HEK293 (cell line): ENCODE results near the gene SHISA5.
"Not testable (repeated sequence)": the region's sequence is repeated elsewhere in the genome, so short reads cannot be mapped to it uniquely, and the experiment has no call there.

Experiments
- BCL11A ChIP-seq: fragments of 450-650 bp; formaldehyde crosslinking; IDR thresholded peaks from 2 replicates; pipeline ENCODE4 v1.5.1; 2016; ENCODE audit warnings: low read depth, missing biosample characterization, missing genetic modification characterization
- CTCF ChIP-seq: fragments of 450-650 bp; formaldehyde crosslinking; IDR thresholded peaks from 2 replicates; pipeline ENCODE4 v1.5.1; 2016; ENCODE audit warnings: missing biosample characterization, missing genetic modification characterization
- KLF8 ChIP-seq: fragments of 450-650 bp; formaldehyde crosslinking; IDR thresholded peaks from 2 replicates; pipeline ENCODE4 v1.5.1; 2016; ENCODE audit warnings: missing biosample characterization, missing genetic modification characterization
- SALL2 ChIP-seq: fragments of 450-650 bp; formaldehyde crosslinking; IDR thresholded peaks from 2 replicates; pipeline ENCODE4 v1.5.0; 2017; ENCODE audit warnings: missing biosample characterization, mild to moderate bottlenecking, missing genetic modification characterization, borderline replicate concordance
- ZNF184 ChIP-seq: fragments of 450-650 bp; IDR thresholded peaks from 2 replicates; pipeline ENCODE4 v1.5.1; 2018; ENCODE audit warnings: missing biosample characterization, mild to moderate bottlenecking, missing genetic modification characterization
- ZNF214 ChIP-seq: fragments of 450-650 bp; formaldehyde crosslinking; IDR thresholded peaks from 2 replicates; pipeline ENCODE4 v1.5.1; 2017; ENCODE audit warnings: missing biosample characterization, mild to moderate bottlenecking, missing genetic modification characterization, borderline replicate concordance
- ZNF433 ChIP-seq: fragments of 450-650 bp; formaldehyde crosslinking; IDR thresholded peaks from 2 replicates; pipeline ENCODE4 v1.5.1; 2016; ENCODE audit warnings: missing biosample characterization, missing genetic modification characterization, low read depth

GRCh38 chr3:48551651-48552050, 47.7 kb upstream of the SHISA5 start:
- TF ChIP-seq ZNF184 (tag by site-specific recombination); BCL11A; ZNF433 (tag by site-specific recombination); SALL2 (tag by site-specific recombination); CTCF; ZNF214; KLF8 (tag by site-specific recombination): not testable (repeated sequence)
